GM12892 (cell line): Measurements from ENCODE around the gene CBY1. TPM values are rescaled to one million over a fixed set of nuclear protein-coding genes. Genes with fewer than 3 reads are reported as not detected.
"Not testable (repeated sequence)": the region's sequence is repeated elsewhere in the genome, so short reads cannot be mapped to it uniquely, and the experiment has no call there.

ENCODE experiments used
- DNase-seq: peaks from one replicate; pipeline ENCODE4 v3.0.0; 2011; ENCODE audit not compliant: insufficient read length
- FAIRE-seq: peaks from 2 replicates; lab custom pipeline; 2011; peaks lifted over from hg19 to GRCh38; lab: Jason Lieb, UNC
- POLR2A ChIP-seq: IDR thresholded peaks from 2 replicates; pipeline ENCODE4 v1.6.1; 2011; ENCODE audit warnings: low read depth, low read length, control low read depth
- POLR2AphosphoS5 ChIP-seq: IDR thresholded peaks from 2 replicates; pipeline ENCODE4 v1.6.1; 2011; ENCODE audit warnings: low read depth, low read length, control low read depth
- TAF1 ChIP-seq: IDR thresholded peaks from 2 replicates; pipeline ENCODE4 v1.6.1; 2011; ENCODE audit warnings: low read depth, mild to moderate bottlenecking, control low read depth, low read length, borderline replicate concordance
- polyA plus RNA-seq: library from polyadenylated mRNA; unstranded; fragments of >200 nt; gene quantifications from one replicate; pipeline ENCODE4 v1.2.1, GENCODE V29; 2012; ENCODE audit warnings: missing spikeins, inconsistent platforms; ENCODE audit not compliant: missing spikeins

The CBY1 gene
- polyA plus RNA-seq = 11.0 TPM

GRCh38 chr22:38656256-38657044 lies at the start of gene CBY1, which contains the start of gene FAM227A:
Gene CBY1 (plus strand): TSS chr22:38656638. CDS start chr22:38668055, 11,417 bp downstream.
Gene FAM227A (minus strand): TSS chr22:38656392. CDS start chr22:38650168, 6,224 bp downstream.
- FAIRE-seq (peak; percentile 97), DNase-seq (peak; percentile 96)
- TF ChIP-seq POLR2AphosphoS5 = peak; percentile 44; the same call in 1 of the 2 replicates
- peak; percentile 31; the same call in 1 of the 2 replicates for TF ChIP-seq POLR2A
- TF ChIP-seq TAF1 = no peak

- FAIRE-seq (no peak), DNase-seq (no peak)
- TF ChIP-seq TAF1 = no peak
Observed at GRCh38 chr22:38607680-38608079, 48.8 kb upstream of the CBY1 start.

- DNase-seq (no peak), FAIRE-seq (no peak)
- no peak for TF ChIP-seq POLR2A
- TF ChIP-seq TAF1 = no peak
- TF ChIP-seq POLR2AphosphoS5 = no peak
Observed at GRCh38 chr22:38608992-38609750, 47.3 kb upstream of the CBY1 start.

GRCh38 chr22:38610234-38610633 lies 46.2 kb upstream of the CBY1 start:
- FAIRE-seq (no peak), DNase-seq (no peak)
- TF ChIP-seq TAF1 = no peak
- no peak for TF ChIP-seq POLR2A

- no peak for FAIRE-seq
- no peak for DNase-seq
- no peak for TF ChIP-seq TAF1
- TF ChIP-seq POLR2A = no peak
- no peak for TF ChIP-seq POLR2AphosphoS5
Observed at GRCh38 chr22:38611559-38611958, 44.9 kb upstream of the CBY1 start.

GRCh38 chr22:38612217-38613006 lies 44.0 kb upstream of the CBY1 start:
- no peak for TF ChIP-seq POLR2AphosphoS5
- TF ChIP-seq TAF1 = no peak
- TF ChIP-seq POLR2A = no peak
- DNase-seq = no peak
- FAIRE-seq = no peak

- TF ChIP-seq TAF1 = no peak
- TF ChIP-seq POLR2AphosphoS5 = no peak
- no peak for TF ChIP-seq POLR2A
- FAIRE-seq (no peak), DNase-seq (no peak)
Observed at GRCh38 chr22:38613588-38613987, 42.9 kb upstream of the CBY1 start.

- no peak for DNase-seq
Observed at GRCh38 chr22:38614332-38615063, 41.9 kb upstream of the CBY1 start.

GRCh38 chr22:38615064-38615405 lies 41.4 kb upstream of the CBY1 start:
- not testable (repeated sequence) for FAIRE-seq, DNase-seq

More at GRCh38 chr22:38614332-38615063, 41.9 kb upstream of the CBY1 start:
- TF ChIP-seq POLR2AphosphoS5 = no peak
- FAIRE-seq = peak; percentile 5

- TF ChIP-seq POLR2A = no peak
- TF ChIP-seq POLR2AphosphoS5 = no peak
- TF ChIP-seq TAF1 = no peak
- DNase-seq = no peak
- no peak for FAIRE-seq
Observed at GRCh38 chr22:38618258-38618657, 38.2 kb upstream of the CBY1 start.

GRCh38 chr22:38618682-38619081 lies 37.8 kb upstream of the CBY1 start:
- no peak for DNase-seq
- no peak for FAIRE-seq
- no peak for TF ChIP-seq POLR2A
- no peak for TF ChIP-seq POLR2AphosphoS5
- no peak for TF ChIP-seq TAF1
